ENCODE results near the gene VSIG2. TPM values are rescaled to one million over a fixed set of nuclear protein-coding genes. Genes with fewer than 3 reads are reported as not detected.

VSIG2 gene
- total and polyA plus RNA-seq, 2 of the 4 experiments (the other 2 are of a cell fraction): not detected

GRCh38 chr11:124742555-124742954 lies 9.5 kb downstream of the VSIG2 start:
- Histone ChIP-seq H4K8ac (ENCODE audit: low read depth in 2 of 2, low read length in 2 of 2) (no peak overlapping the region), H3K79me1 (ENCODE audit: low read depth in 1 of 2, low read length in 2 of 2) (peaks cover 0 to 7% of the 10 kb centered on the region in 2 experiments; a peak in 2 of 4 replicates), H2BK20ac (ENCODE audit: low read depth, low read length) (no peak overlapping the region), H4K20me1 (ENCODE audit: insufficient read depth, low read length) (no peaks in the 10 kb centered on the region), H3K4me3 (ENCODE audit: insufficient read depth, low read depth, low read length) (no peak overlapping the region), H2AK5ac (ENCODE audit: low read depth, low read length) (no peak overlapping the region), H4K5ac (ENCODE audit: low read depth, low read length) (no peak overlapping the region), H2AFZ (replicated peaks; ENCODE audit: low read length, poor library complexity) (no peak overlapping the region), H3K9ac (ENCODE audit: low read depth, low read length) (no peak overlapping the region), H3K18ac (ENCODE audit: low read depth, low read length) (no peak overlapping the region), H2BK5ac (ENCODE audit: low read depth, low read length, poor library complexity, severe bottlenecking) (no peak overlapping the region), H2AK9ac (replicated peaks; ENCODE audit: low read depth, low read length, poor library complexity) (no peak overlapping the region), H3K36me3 (ENCODE audit: control insufficient read depth, insufficient read depth, low read length) (no peaks in the 10 kb centered on the region), H3K9me3 (ENCODE audit: control insufficient read depth, insufficient read depth, low read length) (no peaks in the 10 kb centered on the region), H3K4me1 (ENCODE audit: control insufficient read depth, insufficient read depth, low read length) (peaks cover 4% of the 10 kb centered on the region; the same call in 1 of the 2 replicates), H3K14ac (replicated peaks; ENCODE audit: low read depth, low read length) (no peak overlapping the region), H2BK15ac (ENCODE audit: low read depth, low read length) (no peak overlapping the region), H3K9me1 (ENCODE audit: insufficient read depth, low read length) (0 out of 2 replicates have a peak, but pooled peaks cover 3% of the 10 kb centered on the region), H3K23ac (ENCODE audit: low read depth, low read length) (no peak overlapping the region), H3K56ac (ENCODE audit: extremely low read depth, insufficient read depth, low read length) (no peak overlapping the region), H3K27ac (ENCODE audit: insufficient read depth, low read length) (no peak overlapping the region), H3K4ac (ENCODE audit: low read depth, low read length) (no peak overlapping the region), H3K27me3 (ENCODE audit: control insufficient read depth, insufficient read depth, low read length) (peaks cover 7% of the 10 kb centered on the region; the same call in 1 of the 2 replicates), H4K91ac (ENCODE audit: insufficient read depth, low read depth, low read length) (no peak overlapping the region), H2BK120ac (ENCODE audit: low read depth, low read length) (no peak overlapping the region), H3K4me2 (ENCODE audit: low read depth, low read length) (no peak overlapping the region)
- intact Hi-C loops (cut with micrococcal nuclease) (loop anchor here (10.0 kb wide), 1 partner anchor 68 kb away; the partner anchor contains the start of genes SIAE and SPA17), dilution Hi-C loops (cut with HindIII; ENCODE audit: low sequenced_read_pairs, unreplicated experiment) (no loop called here), in situ Hi-C loops (cut with MboI; ENCODE audit: low sequenced_read_pairs) (no loop called here)
- ATAC-seq (ENCODE audit: low read depth) (no peak), DNase-seq (no peak)
- POLR2A ChIA-PET (ENCODE audit: unreplicated experiment): no interaction called here
- CTCF ChIA-PET: no interaction called here
- BruUV-seq (replicated peaks): no TSS peak
- WGBS, 2 experiments (ENCODE audit: extremely low coverage in 2 of 2, insufficient read length in 1 of 2): no CpG with 5 or more reads among the region's 2 CpGs
- TF ChIP-seq NFE2L2 (IDR thresholded peaks at IDR 0.05; ENCODE audit: low read depth, low read length): no peak
- no peak for TF ChIP-seq FOS (IDR thresholded peaks at IDR 0.05; ENCODE audit: low read depth, low read length)
- no peak for TF ChIP-seq USF2 (IDR thresholded peaks at IDR 0.05; ENCODE audit: low read depth, low read length)
- TF ChIP-seq RFX5 (IDR thresholded peaks at IDR 0.05; ENCODE audit: low read depth, low read length): no peak
- no peak for TF ChIP-seq MAFK (IDR thresholded peaks at IDR 0.05; ENCODE audit: low read depth, low read length)
- TF ChIP-seq, protein P1, sequence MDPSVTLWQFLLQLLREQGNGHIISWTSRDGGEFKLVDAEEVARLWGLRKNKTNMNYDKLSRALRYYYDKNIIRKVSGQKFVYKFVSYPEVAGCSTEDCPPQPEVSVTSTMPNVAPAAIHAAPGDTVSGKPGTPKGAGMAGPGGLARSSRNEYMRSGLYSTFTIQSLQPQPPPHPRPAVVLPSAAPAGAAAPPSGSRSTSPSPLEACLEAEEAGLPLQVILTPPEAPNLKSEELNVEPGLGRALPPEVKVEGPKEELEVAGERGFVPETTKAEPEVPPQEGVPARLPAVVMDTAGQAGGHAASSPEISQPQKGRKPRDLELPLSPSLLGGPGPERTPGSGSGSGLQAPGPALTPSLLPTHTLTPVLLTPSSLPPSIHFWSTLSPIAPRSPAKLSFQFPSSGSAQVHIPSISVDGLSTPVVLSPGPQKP (IDR thresholded peaks at IDR 0.05; ENCODE audit: borderline replicate concordance, low read depth, low read length): no peak
- TF ChIP-seq RAD21 (IDR thresholded peaks at IDR 0.05; ENCODE audit: low read length): no peak
- no peak for TF ChIP-seq MAZ (IDR thresholded peaks at IDR 0.05; ENCODE audit: borderline replicate concordance, low read depth, low read length)
- TF ChIP-seq MXI1 (IDR thresholded peaks at IDR 0.05; ENCODE audit: borderline replicate concordance, low read depth, low read length): no peak
- TF ChIP-seq POLR2A (IDR thresholded peaks at IDR 0.05; ENCODE audit: low read depth, low read length): no peak
- TF ChIP-seq CEBPB (IDR thresholded peaks at IDR 0.05; ENCODE audit: low read depth, low read length): no peak
- no peak for TF ChIP-seq RCOR1 (IDR thresholded peaks at IDR 0.05; ENCODE audit: insufficient replicate concordance, low read length)
- TF ChIP-seq SMC3 (IDR thresholded peaks at IDR 0.05; ENCODE audit: low read depth, low read length): no peak
- no peak for TF ChIP-seq BHLHE40 (IDR thresholded peaks at IDR 0.05; ENCODE audit: low read depth, low read length)
- no peak for TF ChIP-seq CTCF (conservative IDR thresholded peaks at IDR 0.05; ENCODE audit: low read depth, low read length)
- TF ChIP-seq CHD1 (IDR thresholded peaks at IDR 0.05; ENCODE audit: low read depth, low read length): no peak

All from IMR-90 (cell line).